RKO (cell line): ENCODE measurements around the gene HOXD11.

Experiments used
- DNase-seq: peaks from one replicate; pipeline ENCODE4 v3.0.0-alpha.2; 2016; ENCODE audit warnings: low spot score

The HOXD11 gene

GRCh38 chr2:176105730-176106580 lies 1.1 kb upstream of the HOXD11 start:
- no peak for DNase-seq

DNA sequence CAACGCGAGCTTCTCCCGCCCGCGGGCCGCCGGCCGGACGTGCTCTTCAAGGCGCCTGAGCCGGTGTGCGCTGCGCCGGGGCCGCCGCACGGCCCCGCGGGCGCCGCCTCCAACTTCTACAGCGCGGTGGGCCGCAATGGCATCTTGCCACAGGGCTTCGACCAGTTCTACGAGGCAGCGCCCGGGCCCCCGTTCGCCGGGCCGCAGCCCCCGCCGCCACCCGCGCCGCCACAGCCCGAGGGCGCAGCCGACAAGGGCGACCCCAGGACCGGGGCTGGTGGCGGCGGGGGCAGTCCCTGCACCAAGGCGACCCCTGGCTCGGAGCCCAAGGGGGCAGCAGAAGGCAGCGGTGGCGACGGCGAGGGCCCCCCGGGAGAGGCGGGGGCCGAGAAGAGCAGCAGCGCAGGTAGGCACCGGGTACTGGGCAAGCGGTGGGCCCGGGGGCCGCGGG lies 676 bp downstream of the HOXD11 start:
- no peak for DNase-seq

DNA sequence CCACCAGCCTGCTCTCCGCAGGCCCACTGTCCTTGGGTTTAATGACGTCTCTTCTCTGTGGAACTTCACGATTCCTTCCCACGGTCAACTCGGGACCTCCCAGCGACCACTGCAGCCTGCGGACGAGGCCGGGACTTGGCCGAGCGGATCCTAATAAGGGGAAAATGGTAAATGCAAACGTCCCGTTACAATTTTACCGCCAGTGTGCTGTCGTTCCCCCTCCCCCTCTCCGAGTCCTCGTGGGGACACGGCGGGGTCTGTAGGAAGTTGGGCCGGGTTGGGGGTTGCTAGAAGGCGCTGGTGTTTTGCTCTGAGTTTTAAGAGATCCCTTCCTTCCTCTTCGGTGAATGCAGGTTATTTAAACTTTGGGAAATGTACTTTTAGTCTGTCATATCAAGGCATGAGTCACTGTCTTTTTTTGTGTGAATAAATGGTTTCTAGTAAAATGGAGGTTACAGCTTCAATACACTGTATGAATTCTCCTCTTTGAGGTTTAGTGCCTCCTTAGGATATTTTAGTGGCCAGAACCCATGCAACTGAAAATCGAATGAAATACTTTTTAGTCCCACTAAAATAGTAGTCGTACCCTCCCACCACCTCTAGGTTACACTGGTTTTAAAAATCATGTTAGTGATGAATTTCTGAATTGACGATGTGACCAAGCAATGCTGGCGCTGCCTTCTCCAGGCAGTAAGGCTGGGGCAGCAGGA lies 2.3 kb downstream of the HOXD11 start:
- DNase-seq: no peak

GRCh38 chr2:176109946-176110345 lies 2.9 kb downstream of the HOXD11 start:
- no peak for DNase-seq

- DNase-seq: no peak
Measured at GRCh38 chr2:176110415-176111308, 3.6 kb downstream of the HOXD11 start.

GRCh38 chr2:176111309-176111663 lies 4.2 kb downstream of the HOXD11 start:
- DNase-seq: peak; percentile 52

DNA sequence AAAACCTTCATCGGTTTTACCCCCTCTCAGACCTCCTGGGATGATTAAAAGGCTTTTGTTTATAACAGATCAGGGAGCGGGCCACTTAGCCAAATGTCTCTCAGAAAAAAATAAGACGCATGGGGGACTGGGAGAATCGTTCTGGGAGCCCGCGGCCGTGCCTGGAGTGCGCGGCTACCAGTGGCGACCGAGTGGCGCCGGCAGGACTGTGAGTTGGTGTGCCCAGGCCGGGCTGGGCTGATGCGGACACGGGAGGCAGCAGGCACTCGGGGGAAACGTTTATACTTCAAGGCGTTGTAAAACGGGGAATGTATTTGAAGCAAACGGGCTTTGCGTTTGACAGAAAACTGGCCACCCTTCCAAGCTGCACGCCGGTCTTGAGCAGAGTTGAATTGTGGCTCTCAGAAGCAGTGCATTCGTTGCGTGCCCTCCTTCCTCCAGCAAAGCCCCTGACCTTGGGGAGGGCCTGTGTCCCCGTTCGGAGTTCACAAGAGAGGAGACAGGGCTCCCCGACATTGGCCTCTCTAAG lies 4.8 kb downstream of the HOXD11 start:
- DNase-seq: no peak

GRCh38 chr2:176112375-176113302 lies 5.6 kb downstream of the HOXD11 start:
- DNase-seq: no peak

GRCh38 chr2:176114120-176114929 lies 7.2 kb downstream of the HOXD11 start:
- DNase-seq: no peak

GRCh38 chr2:176114930-176115625 lies 8.0 kb downstream of the HOXD11 start:
- DNase-seq: no peak

DNA sequence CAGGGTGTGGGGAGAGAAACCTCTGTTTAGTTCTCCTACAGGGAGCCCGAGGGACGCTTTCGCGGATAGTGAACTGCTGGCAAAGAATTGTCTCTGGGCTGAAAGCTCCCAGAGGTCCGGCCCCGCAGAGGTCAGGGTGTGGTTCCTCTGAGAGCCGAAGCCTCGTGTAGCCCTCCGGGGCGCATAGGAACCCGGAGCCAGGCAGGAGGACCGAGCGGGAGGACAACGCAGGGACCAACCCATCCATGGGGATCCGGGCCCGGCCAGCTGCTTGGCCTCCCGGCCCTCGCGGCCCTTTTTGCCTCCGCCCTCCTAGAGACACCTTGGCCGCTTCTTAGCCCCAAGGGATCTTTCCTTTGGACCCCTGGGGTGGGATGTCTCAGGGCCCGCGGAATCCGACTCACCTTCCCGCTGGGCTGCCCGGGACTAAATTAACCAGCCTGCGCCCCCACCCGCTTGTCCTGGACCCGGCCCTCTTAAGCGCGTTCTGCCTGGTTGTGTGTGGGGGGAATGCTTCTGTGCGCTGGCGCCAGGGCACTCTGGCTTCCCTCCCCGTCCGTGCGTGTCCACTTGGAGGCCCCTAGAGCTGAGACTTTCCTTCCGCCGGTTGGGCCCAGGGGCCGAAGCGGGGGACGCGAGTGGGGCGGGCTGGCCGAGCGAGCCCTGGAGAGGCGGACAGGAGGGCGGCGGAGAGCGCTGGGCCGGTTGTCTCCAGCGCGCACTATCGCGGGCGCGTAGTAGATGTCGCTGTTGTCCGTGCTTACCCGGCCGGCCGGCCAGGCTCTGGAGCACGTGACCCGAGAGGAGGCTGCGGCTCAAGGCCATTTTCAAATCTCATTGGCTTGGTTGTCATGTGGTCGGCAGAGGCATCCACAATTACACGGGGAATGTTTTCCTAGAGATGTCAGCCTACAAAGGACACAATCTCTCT lies 9.1 kb downstream of the HOXD11 start, which contains the start of gene HOXD10:
TSS of gene HOXD10 (plus strand) at position 896 of the 931 bp plus-strand sequence. CDS start 56 bp downstream, outside the sequence.
- DNase-seq: no peak

DNA sequence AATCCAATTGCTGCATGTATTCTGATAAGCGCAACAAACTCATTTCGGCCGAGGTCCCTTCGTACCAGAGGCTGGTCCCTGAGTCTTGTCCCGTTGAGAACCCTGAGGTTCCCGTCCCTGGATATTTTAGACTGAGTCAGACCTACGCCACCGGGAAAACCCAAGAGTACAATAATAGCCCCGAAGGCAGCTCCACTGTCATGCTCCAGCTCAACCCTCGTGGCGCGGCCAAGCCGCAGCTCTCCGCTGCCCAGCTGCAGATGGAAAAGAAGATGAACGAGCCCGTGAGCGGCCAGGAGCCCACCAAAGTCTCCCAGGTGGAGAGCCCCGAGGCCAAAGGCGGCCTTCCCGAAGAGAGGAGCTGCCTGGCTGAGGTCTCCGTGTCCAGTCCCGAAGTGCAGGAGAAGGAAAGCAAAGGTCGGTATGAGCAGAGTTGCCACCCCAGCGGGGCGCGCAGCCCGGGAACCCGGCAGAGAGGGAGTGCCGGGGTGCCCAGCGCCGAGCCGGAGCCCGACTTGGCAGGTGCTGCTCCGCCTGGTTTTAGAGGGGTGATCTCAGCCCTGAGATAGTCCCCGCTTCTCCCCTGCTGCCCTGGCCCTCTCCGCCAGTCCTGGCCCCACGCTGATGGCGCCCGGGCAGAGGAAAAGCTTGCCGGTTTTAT lies 10.2 kb downstream of the HOXD11 start:
- no peak for DNase-seq

- no peak for DNase-seq
Measured at GRCh38 chr2:176117823-176118371, 10.8 kb downstream of the HOXD11 start.

DNA sequence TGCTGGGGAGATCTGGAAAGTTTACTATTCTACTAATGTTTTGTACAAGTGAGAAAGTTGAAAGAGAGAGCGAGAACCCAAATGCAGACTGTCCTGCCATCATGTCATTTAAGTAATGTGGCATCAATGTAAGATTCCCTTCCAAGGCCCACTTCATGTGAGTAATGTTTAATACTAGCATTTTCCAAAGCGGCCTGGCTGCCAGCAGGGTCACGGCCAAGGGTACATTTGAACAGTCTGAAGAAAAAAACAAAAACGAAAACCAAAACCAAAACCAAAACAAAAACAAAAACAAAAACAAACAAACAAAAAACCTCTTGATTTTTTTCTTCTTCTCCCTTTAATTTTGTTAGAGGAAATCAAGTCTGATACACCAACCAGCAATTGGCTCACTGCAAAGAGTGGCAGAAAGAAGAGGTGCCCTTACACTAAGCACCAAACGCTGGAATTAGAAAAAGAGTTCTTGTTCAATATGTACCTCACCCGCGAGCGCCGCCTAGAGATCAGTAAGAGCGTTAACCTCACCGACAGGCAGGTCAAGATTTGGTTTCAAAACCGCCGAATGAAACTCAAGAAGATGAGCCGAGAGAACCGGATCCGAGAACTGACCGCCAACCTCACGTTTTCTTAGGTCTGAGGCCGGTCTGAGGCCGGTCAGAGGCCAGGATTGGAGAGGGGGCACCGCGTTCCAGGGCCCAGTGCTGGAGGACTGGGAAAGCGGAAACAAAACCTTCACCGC lies 11.7 kb downstream of the HOXD11 start:
- DNase-seq: peak; percentile 77

- no peak for DNase-seq
Measured at GRCh38 chr2:176120364-176121189, 13.5 kb downstream of the HOXD11 start.
